Keratinocyte (primary cell): ENCODE measurements around the gene C1RL. TPM values are rescaled to one million over a fixed set of nuclear protein-coding genes. Genes with fewer than 3 reads are reported as not detected.

ENCODE experiments used
- DNase-seq: peaks from one replicate; pipeline ENCODE4 v3.0.0-alpha.2; 2011; ENCODE audit warnings: low read depth, missing footprints, low spot score
- FAIRE-seq: peaks from 2 replicates; lab custom pipeline; 2011; peaks lifted over from hg19 to GRCh38; lab: Jason Lieb, UNC
- H2AFZ ChIP-seq: 2 replicates; pipeline ENCODE4 v1.6.0; 2012; ENCODE audit warnings: low read length, control low read depth, inconsistent platforms; ENCODE audit not compliant: control insufficient read depth
- H3K27ac ChIP-seq: 2 replicates; pipeline ENCODE4 v1.5.1; 2011; ENCODE audit warnings: low read length; ENCODE audit not compliant: control insufficient read depth, insufficient read depth
- H3K27me3 ChIP-seq: 3 replicates; pipeline ENCODE4 v1.6.0; 2011; ENCODE audit warnings: low read length; ENCODE audit not compliant: control insufficient read depth, insufficient read depth; ENCODE audit errors: extremely low read depth
- H3K36me3 ChIP-seq, 2 experiments: 2 replicates in 1 of 2; 3 replicates in 1 of 2; pipeline ENCODE4 v1.5.1; 2011; ENCODE audit warnings: low read length in 2 of 2, mild to moderate bottlenecking in 1 of 2; ENCODE audit not compliant: control insufficient read depth in 2 of 2, insufficient read depth in 2 of 2; ENCODE audit errors: extremely low read depth in 1 of 2
- H3K4me1 ChIP-seq: 3 replicates; pipeline ENCODE4 v1.5.1; 2011; ENCODE audit warnings: low read length; ENCODE audit not compliant: control insufficient read depth, insufficient read depth; ENCODE audit errors: extremely low read depth
- H3K4me2 ChIP-seq: 3 replicates; pipeline ENCODE4 v1.6.0; 2011; ENCODE audit warnings: low read depth, low read length; ENCODE audit not compliant: control insufficient read depth, insufficient read depth; ENCODE audit errors: extremely low read depth
- H3K4me3 ChIP-seq, 3 experiments: fragments of 200-600 bp in 1 of 3; sonication (generic) in 1 of 3; 2 replicates in 2 of 3; 3 replicates in 1 of 3; pipeline ENCODE4 v1.5.1; 2011 to 2016; ENCODE audit warnings: low read length in 3 of 3, mild to moderate bottlenecking in 3 of 3, control low read depth in 2 of 3, inconsistent platforms in 1 of 3, low read depth in 1 of 3, mixed read lengths in 1 of 3, mixed run types in 1 of 3, moderate library complexity in 1 of 3; ENCODE audit not compliant: control insufficient read depth in 2 of 3, insufficient read depth in 2 of 3; ENCODE audit errors: extremely low read depth in 1 of 3
- H3K79me2 ChIP-seq: 2 replicates; pipeline ENCODE4 v1.6.0; 2012; ENCODE audit warnings: low read length; ENCODE audit not compliant: control insufficient read depth, insufficient read depth
- H3K9ac ChIP-seq: 3 replicates; pipeline ENCODE4 v1.6.0; 2011; ENCODE audit warnings: low read length; ENCODE audit not compliant: control insufficient read depth, insufficient read depth; ENCODE audit errors: extremely low read depth
- H3K9me1 ChIP-seq: 3 replicates; pipeline ENCODE4 v1.6.0; 2011; ENCODE audit warnings: low read length; ENCODE audit not compliant: control insufficient read depth, insufficient read depth; ENCODE audit errors: extremely low read depth
- H3K9me3 ChIP-seq: 2 replicates; pipeline ENCODE4 v1.5.1; 2012; ENCODE audit warnings: low read depth, low read length; ENCODE audit not compliant: control insufficient read depth
- H4K20me1 ChIP-seq: 3 replicates; pipeline ENCODE4 v1.6.0; 2011; ENCODE audit warnings: low read length; ENCODE audit not compliant: control insufficient read depth, insufficient read depth; ENCODE audit errors: extremely low read depth
- EZH2 ChIP-seq: IDR thresholded peaks from one replicate; pipeline ENCODE4 v1.6.1; 2012; ENCODE audit warnings: inconsistent platforms, mild to moderate bottlenecking, low read length, moderate library complexity
- dilution Hi-C: fragments of 300-500 bp; cut with MboI; formaldehyde crosslinking; loops from one replicate; pipeline ENCODE4 v1.7.0; 2020; ENCODE audit warnings: low sequenced_read_pairs; ENCODE audit not compliant: extremely low pct_ligation_motif_present
- polyA plus RNA-seq, 5 experiments: library from polyadenylated mRNA; depleted of rRNA in 3 of 5; stranded (reverse) in 3 of 5; stranded (forward) in 1 of 5; unstranded in 1 of 5; fragments of >200 nt; gene quantifications; 1 replicate in 1 of 5; 2 replicates in 3 of 5; 3 replicates in 1 of 5; pipeline versions ENCODE4 v1.2.1 to v1.2.3, GENCODE V29; 2011 to 2012; ENCODE audit warnings: missing spikeins in 2 of 5, low read depth in 1 of 5, low replicate concordance in 1 of 5
- TF ChIP-seq, protein P1 (sequence below), 3 experiments: IDR thresholded peaks in 1 of 3; conservative IDR thresholded peaks in 1 of 3; optimal IDR thresholded peaks in 1 of 3; 2 replicates in 2 of 3; 3 replicates in 1 of 3; pipeline versions ENCODE3 to v1.5.1; 2011; ENCODE audit warnings: low read length in 3 of 3, mild to moderate bottlenecking in 3 of 3, moderate library complexity in 2 of 3, control low read depth in 1 of 3, inconsistent platforms in 1 of 3; ENCODE audit not compliant: insufficient read depth in 2 of 3; ENCODE audit errors: extremely low read depth in 1 of 3

Gene C1RL
- polyA plus RNA-seq, 1 donor (not counting 4 experiments of a cell fraction or from before 2014, with no cell fraction given), result 9.3 TPM

DNA sequence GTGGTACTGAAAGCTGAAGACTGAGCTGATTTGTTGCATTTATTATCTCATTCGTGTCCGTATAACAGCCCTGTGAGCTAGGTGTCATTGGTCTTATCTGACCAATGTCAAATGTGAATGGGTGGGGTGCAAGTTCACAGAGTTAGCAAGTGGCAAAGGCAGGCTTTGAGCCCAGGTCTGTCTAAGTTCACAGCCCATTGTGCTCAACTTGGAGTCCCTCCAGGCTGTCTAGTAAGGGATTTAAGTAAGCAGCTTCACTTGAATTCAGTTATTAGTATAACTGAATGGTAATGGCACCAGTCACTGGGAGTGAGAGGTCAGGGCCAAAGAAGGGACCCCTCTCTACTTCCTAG is 40.0 kb downstream of the C1RL start:
- peaks cover 2% of the 10 kb centered on the region for H3K9me1 ChIP-seq
- no peaks in the 10 kb centered on the region for H3K9me3 ChIP-seq
- no peak for TF ChIP-seq EZH2
- TF ChIP-seq, protein P1, sequence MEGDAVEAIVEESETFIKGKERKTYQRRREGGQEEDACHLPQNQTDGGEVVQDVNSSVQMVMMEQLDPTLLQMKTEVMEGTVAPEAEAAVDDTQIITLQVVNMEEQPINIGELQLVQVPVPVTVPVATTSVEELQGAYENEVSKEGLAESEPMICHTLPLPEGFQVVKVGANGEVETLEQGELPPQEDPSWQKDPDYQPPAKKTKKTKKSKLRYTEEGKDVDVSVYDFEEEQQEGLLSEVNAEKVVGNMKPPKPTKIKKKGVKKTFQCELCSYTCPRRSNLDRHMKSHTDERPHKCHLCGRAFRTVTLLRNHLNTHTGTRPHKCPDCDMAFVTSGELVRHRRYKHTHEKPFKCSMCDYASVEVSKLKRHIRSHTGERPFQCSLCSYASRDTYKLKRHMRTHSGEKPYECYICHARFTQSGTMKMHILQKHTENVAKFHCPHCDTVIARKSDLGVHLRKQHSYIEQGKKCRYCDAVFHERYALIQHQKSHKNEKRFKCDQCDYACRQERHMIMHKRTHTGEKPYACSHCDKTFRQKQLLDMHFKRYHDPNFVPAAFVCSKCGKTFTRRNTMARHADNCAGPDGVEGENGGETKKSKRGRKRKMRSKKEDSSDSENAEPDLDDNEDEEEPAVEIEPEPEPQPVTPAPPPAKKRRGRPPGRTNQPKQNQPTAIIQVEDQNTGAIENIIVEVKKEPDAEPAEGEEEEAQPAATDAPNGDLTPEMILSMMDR (optimal IDR thresholded peaks at IDR 0.05 in 1 of 3, IDR thresholded peaks at IDR 0.05 in 1 of 3, conservative IDR thresholded peaks at IDR 0.05 in 1 of 3; ENCODE audit: extremely low read depth in 1 of 3, insufficient read depth in 2 of 3, low read length in 3 of 3), result no peak
- peak overlapping the region; percentile 40 for H3K4me2 ChIP-seq
- H2AFZ ChIP-seq, result peak overlapping the region; percentile 92
- no peaks in the 10 kb centered on the region for H3K27me3 ChIP-seq
- no peaks in the 10 kb centered on the region for H3K79me2 ChIP-seq
- no peak overlapping the region for H3K27ac ChIP-seq
- dilution Hi-C loops, result no loop called here
- DNase-seq (no peak), FAIRE-seq (no peak)
- H3K4me1 ChIP-seq, result peaks cover 24% of the 10 kb centered on the region
- H3K9ac ChIP-seq, result no peak overlapping the region
- no peaks in the 10 kb centered on the region for H4K20me1 ChIP-seq
- no peaks in the 10 kb centered on the region for H3K36me3 ChIP-seq
- H3K4me3 ChIP-seq, result no peak overlapping the region

DNA sequence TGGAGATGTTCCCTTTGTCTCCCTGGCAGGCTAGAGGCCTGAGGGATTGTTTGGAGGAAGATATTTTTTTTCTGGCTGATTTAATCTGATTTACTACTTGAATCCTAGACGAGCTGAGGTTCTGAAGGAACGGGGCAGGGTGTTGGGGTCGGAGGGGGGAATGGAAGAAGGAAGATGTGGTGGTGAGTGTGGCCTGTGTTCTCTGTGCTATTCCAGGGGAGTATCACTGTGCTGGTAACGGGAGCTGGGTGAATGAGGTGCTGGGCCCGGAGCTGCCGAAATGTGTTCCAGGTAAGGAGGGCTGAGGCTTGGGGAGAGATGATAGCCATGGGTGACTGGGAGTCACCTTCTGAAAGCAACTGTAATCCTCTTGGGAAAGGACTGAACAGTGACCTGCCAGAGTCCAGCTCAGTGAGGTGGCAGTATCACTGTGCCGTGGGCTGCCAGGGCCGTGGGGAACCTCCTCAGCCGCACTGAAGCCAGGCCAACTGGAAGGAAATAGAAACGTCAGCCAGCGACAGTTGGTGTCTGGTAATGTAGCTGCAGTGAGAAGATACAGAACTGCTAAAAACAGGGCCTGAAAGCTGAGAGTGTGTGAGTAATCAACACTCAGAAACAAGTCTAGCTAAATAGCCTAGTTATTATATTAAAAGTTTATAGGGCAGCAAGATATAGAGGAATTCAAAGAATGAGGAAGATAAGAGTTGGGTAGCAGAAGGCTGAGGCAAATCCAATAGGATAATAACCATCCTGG is 40.6 kb downstream of the C1RL start:
- peak overlapping the region; percentile 40 for H3K4me2 ChIP-seq
- peak overlapping the region; percentile 92 for H2AFZ ChIP-seq
- TF ChIP-seq EZH2, result no peak
- TF ChIP-seq, protein P1 (optimal IDR thresholded peaks at IDR 0.05 in 1 of 3, IDR thresholded peaks at IDR 0.05 in 1 of 3, conservative IDR thresholded peaks at IDR 0.05 in 1 of 3; ENCODE audit: extremely low read depth in 1 of 3, insufficient read depth in 2 of 3, low read length in 3 of 3), result no peak
- peaks cover 24% of the 10 kb centered on the region for H3K4me1 ChIP-seq
- H3K27me3 ChIP-seq, result no peaks in the 10 kb centered on the region
- no peak overlapping the region for H3K4me3 ChIP-seq
- dilution Hi-C loops, result no loop called here
- H3K36me3 ChIP-seq, result no peaks in the 10 kb centered on the region
- no peaks in the 10 kb centered on the region for H3K9me3 ChIP-seq
- H3K79me2 ChIP-seq, result no peaks in the 10 kb centered on the region
- H4K20me1 ChIP-seq, result no peaks in the 10 kb centered on the region
- no peak for DNase-seq
- H3K9ac ChIP-seq, result peak overlapping the region; percentile 23
- no peak overlapping the region for H3K27ac ChIP-seq
- H3K9me1 ChIP-seq, result peaks cover 2% of the 10 kb centered on the region
- peak; percentile 85 for FAIRE-seq
